GM20431 (cell line): ENCODE results near the gene GDPD5.
"Not testable (repeated sequence)": the region's sequence is repeated elsewhere in the genome, so short reads cannot be mapped to it uniquely, and the experiment has no call there.

Experiments
- in situ Hi-C: fragments of 300-500 bp; cut with MseI, MboI; formaldehyde crosslinking; loops from one replicate; pipeline ENCODE4 v1.15.0; 2020; ENCODE audit warnings: low sequenced_read_pairs; ENCODE audit not compliant: unreplicated experiment

The GDPD5 gene

DNA sequence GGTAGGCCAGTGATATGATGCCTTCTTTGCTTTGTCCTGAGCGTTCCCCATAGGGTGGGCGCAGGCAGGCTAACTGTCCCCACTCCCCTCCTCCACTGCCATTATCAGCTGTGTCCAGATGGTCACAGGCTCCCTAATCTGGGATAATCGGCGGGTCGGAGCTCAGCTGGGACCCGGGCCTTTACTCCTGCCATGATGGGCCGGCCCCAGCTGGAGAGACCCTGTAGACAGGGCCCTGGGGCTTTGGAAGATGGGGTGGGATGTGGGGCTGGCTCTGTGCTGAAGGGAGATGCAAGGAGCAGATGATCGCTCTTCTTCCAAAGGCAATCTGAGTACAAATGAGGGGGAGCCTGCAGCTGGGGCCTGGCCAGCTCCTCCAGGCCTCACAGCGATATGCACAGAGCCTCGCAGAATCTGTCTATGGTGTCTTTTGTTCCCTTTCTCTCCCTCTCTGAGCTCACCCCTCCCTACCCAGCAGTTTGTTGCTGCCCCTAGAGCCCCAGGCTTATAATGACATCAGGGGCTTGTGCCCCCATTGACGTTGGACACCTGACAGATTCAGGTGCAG, 104.6 kb downstream of the GDPD5 start:
- in situ Hi-C loops = no loop called here

DNA sequence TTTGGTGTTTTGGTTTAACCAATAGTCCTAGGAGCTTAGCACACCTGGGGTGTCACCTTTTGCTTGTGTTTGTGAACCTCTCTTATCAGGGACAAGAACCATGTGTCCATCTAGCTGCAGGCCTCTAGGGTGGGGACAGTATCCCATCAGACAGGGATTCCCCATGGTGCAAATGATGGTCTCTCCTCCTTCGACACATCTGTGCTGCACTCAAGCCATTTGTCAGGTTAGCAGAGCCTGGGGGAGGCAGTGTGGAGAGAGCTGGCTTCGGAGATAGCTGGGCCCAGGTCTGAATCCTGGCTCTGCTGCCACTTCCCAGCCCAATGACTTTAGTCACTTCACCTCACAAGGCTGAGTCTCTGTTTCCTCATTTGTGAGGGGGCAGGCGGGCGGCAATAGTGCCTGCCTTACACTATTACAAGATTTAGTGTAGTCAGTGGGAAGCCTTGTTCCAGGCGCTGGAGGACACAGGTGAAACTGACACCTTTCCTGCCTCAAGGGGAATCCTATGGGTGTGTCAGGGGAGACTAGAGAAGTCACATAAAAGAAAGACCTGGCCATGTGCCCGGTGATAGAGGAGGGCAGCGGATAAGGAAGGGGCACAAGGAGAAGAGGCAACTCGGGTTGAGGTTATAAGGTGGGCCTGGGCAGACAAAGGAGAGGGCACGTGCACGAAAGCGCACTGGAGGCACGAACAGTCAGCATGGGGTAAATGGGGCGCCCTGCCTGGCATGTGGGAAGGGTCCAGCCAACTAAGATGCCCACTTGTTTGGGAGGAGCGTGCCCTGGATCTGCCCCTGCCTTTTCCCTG, 105.3 kb downstream of the GDPD5 start:
- in situ Hi-C loops = no loop called here

DNA sequence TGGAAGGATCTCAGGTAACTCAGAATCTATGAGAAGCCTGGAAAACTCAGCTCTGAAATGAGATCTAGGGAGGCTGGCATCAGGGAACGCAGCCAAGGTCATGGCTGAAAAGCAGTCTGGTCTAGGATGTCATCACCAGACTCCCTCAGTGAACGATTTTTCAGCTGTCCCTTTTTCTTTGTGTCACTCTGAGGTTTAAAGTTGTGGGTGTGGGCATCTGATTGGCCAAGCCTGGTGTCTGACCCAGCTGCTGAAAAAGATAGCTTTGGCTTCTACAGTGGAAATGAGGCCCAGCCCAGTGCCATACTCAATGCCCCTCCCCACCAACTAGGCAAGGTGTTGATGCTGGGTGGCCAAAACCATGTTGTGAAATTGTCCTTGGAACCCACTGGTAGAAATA, 111.9 kb downstream of the GDPD5 start:
- in situ Hi-C loops = no loop called here

DNA sequence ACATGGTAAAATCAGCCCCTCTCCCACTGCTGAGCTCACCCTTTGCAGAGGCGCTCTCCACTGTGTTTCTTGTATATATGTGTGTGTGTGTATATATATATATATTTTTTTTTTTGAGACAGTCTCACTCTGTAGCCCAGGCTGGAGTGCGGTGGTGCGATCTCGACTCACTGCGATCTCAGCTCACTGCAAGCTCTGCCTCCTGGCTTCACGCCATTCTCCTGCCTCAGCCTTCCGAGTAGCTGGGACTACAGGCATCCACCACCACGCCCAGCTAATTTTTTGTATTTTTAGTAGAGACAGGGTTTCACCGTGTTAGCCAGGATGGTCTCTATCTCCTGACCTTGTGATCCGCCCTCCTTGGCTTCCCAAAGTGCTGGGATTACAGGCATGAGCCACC, 112.6 kb downstream of the GDPD5 start:
- in situ Hi-C loops = not testable (repeated sequence)

DNA sequence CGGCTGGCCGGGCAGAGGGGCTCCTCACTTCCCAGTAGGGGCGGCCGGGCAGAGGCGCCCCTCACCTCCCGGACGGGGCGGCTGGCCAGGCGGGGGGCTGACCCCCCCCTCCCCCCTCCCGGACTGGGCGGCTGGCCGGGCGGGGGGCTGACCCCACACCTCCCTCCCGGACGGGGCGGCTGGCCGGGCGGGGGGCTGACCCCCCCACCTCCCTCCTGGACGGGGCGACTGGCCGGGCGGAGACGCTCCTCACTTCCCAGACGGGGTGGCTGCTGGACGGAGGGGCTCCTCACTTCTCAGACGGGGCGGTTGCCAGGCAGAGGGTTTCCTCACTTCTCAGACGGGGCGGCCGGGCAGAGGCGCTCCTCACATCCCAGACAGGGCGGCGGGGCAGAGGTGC, 115.8 kb downstream of the GDPD5 start:
- in situ Hi-C loops = not testable (repeated sequence)

DNA sequence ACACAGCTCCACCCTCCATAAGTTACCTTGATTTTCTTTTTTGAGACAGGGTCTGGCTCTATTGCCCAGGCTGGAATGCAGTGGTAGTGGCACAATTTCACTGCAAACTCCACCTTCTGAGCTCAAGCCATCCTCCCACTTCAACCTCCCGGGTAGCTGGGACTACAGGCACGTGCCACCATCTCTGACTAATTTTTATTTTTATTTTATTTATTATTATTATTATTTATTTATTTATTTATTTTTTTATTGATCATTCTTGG, 116.9 kb downstream of the GDPD5 start:
- in situ Hi-C loops = no loop called here

DNA sequence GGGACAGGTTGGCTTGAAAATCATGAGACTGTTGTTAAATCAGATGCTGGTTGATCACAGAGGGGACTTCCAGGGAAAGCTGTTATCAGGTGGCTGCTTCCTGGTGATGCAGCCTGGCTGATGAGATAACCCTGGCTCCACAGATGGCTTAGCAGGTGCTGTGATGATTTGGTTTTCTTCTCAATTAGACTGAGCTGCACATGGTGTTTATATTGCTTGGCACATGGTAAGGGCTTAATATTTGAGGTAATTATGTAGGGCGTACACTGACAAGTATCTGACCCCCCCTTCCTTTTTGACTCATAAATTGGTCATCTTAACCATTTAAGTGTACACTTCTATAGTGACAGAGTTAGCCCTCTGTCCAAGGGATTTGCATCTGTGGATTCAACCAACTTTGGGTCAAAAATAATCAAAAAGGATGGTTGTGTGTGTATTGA, 119.4 kb downstream of the GDPD5 start:
- in situ Hi-C loops = no loop called here

DNA sequence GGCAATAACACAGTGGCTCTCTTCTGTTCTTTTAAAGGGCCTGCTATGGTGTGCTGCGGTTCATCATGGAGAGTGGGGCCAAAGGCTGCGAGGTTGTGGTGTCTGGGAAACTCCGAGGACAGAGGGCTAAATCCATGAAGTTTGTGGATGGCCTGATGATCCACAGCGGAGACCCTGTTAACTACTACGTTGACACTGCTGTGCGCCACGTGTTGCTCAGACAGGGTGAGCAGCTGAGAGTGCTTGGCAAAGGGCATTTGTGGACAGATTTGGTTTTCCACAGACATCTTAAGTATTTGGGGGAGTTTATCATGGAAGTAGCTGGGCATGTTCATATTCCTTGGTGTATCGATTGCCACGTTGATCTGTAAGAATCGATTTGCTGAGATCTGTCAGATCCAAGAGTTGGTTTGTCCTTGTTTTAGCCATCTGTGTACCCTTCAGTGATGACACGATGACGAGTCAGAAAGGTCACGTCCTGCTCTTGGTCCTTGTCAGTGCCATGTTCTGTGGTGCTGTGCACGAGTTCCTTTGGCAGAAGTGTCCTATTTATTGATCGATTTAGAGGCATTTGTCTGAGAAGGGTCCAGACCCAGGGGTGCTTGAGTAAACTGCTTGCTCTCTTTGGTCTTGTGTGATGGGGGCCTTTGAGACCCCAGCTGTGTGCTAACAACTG, 121.6 kb downstream of the GDPD5 start:
- in situ Hi-C loops = no loop called here

DNA sequence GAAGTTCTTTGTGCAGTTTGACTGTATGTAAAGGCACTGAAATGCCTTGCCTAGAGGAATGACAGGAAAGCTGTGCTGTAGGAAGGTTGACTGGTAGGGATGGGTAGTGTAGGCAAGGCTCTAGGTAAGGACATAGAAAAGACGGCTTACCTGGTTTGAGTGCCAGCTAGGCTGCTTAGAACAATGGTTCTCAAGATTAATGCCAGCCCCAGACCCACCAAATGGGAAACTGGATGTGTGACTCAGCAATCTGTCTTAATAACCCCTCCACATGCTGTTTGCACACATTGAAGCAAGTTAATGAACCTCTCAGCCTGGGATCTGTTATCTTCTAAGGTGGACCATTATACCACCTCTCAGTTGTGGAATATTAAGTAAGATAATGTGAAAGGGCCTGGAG, 122.7 kb downstream of the GDPD5 start:
- in situ Hi-C loops = no loop called here

DNA sequence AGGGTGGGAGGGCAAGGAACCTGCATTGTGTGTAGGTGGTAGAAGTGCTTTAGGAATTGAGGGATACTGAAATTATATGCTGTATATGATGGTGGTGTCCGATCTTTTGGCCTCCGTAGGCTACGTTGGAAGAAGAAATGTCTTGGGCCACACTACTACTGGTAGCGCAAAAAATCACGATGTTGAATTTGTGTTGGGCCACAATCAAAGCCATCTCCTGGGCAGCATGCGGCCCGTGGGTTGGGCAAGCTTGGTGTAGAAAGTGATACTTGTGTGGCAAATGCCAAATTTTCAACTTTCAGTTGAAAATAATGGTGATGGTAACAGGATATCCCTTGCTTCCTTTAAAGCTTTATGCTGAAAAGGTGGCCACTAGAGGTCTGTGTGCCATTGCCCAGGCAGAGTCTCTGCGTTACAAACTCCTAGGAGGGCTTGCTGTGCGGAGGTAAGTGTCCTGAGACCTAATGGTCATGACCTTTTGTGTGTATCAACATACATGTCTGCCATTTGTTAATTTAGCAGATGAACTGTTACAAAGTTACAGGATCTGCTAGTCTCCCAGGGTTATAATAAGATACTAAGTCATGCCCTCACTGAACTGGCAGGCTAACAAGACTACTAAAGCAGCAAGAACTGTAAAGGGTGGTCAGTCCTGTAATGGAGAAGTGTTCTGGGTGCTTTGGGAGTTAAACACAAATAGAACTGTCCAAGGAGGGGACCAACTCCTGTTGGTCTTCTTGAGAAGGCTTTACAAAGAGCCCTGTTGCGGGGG, 123.6 kb downstream of the GDPD5 start:
- in situ Hi-C loops = no loop called here

DNA sequence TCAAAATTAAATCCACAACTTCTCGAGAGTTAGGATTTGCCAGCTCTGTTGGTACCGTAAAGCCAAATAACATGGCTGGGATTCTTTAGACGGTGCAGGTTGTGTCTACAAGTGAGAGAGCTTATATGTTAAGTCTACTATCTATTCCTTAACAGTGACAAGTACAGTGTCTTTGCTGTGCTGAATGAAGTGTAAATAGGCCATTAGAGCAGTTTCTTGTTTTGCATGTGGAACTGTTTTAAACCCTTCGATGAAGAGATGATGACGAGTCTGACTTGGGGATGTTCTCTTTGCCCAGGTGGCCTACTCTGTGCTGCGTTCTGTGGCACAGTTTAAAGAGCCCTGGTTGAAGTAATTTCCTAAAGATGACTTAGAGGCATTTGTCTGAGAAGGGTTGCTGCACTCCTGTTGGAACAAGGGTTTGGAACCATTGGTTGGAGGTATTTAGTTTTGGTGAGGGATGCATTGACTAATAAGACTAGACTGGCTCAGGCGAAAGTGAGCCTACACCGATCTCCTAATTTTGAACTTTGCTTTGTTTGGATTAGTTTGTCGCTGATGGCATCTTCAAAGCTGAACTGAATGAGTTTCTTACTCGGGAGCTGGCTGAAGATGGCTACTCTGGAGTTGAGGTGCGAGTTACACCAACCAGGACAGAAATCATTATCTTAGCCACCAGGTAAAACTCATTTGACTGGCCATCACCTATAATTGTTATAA, 125.4 kb downstream of the GDPD5 start:
- in situ Hi-C loops = no loop called here

DNA sequence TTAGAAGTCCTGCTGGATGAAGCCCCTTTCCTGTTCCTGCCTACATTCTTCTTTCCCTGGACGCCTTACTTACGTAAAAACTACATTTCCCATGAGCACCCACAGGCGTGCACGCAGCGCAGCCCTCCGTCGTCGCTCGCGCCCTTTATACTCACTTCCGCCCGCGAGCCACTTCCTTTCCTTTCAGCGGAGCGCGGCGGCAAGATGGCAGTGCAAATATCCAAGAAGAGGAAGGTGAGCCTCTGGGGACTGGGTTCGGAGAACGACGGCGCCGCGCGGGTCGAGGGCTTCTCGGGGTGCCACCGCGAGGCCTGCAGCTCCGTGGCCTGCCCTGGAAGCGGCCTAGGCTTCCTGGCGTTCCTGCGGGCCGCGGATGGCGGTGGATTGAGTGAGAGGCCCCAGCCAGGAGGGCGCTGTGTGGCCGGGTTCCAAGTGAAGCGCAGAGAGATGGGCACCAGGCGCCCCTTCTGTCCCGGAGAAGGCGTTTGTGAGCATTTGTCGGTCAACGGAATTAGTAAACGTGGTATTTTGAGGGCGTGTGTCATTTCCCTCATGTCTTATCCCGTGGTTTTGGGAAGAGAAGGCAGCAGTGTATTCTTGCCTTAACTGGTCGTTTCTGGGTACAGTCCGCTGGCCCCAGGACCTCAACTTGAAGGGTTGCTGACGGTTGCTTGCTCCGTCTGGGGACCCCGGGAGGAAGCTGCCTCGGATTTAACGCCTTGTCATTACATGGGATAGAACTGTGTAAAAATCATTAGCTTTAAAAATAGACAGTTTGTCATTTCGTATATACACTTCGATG, 126.2 kb downstream of the GDPD5 start, which contains the start of gene RPS3:
Gene RPS3, plus strand, starts transcription at position 175 of the 802 bp plus-strand sequence. Its CDS starts 30 bp downstream, at position 205.
- in situ Hi-C loops = no loop called here

DNA sequence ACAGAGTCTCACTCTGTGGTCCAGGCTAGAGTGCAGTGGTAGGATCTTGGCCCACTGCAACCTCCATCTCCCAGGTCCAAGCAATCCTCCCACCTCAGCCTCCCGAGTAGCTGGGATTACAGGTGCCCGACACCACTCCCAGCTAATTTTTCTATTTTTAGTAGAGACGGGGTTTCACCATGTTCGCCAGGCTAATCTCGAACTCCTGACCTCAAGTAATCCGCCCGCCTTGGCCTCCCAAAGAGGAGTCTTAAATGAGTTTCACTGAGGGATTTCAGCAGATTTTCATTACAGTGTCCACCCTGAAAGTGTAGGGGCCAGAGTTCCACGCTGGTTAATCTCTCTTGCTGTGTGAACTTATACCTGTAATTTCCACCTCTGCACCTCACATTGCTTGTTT, 126.8 kb downstream of the GDPD5 start:
- in situ Hi-C loops = no loop called here

DNA sequence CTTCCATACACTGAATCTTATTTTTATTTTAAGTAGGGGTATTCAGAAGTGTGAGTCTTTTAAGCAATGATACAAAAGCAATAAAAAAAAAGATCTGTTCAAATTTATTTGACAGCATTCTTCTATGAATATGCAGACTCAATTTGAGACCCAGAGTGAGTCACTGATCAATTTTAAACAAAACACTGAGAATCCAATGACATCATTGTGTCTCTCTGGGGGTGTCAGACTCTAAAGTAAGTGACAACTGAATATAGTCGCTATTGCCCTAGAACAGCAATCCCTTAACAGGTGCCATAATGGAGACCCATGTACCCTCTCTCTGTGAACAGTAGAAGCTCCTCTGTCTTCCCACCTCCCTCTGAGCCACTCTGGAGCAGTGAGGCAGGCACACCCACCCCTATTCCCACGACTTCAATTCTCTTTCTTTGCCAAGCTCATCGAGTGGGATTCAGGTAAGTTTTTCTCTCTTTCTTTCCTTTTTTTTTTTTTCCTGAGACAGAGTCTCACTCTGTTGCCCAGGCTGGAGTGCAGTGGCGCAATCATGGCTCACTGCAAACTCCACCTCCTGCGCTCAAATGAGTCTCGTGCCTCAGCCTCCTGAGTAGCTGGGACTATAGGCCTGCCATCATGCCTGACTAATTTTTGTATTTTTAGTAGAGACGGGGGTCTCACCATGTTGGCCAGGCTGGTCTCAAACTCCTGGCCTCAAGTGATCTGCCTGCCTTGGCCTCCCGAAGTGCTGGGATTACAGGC, 131.5 kb downstream of the GDPD5 start:
- in situ Hi-C loops = no loop called here

DNA sequence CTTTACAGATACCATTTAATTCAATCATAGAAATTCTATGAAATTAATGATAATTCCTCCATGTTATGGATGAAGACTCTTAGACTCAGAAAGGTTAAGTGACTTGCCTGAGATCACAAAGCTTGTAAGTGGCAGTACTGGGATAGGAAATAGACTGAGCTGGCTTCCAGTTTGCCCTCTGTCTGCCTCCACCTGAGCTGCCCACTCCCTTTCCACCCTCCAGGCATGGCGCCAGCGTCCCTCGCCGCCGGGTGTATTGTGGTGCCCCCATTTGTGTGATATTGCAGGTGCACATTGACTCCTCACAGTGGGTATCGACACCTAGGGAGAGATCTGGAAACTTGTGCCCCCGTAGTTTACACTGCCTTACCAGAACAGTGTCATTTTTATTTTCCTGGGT, 135.8 kb downstream of the GDPD5 start:
- in situ Hi-C loops = loop anchor here (5.0 kb wide), 1 partner anchor 113 kb away; no protein-coding TSS in a partner anchor

DNA sequence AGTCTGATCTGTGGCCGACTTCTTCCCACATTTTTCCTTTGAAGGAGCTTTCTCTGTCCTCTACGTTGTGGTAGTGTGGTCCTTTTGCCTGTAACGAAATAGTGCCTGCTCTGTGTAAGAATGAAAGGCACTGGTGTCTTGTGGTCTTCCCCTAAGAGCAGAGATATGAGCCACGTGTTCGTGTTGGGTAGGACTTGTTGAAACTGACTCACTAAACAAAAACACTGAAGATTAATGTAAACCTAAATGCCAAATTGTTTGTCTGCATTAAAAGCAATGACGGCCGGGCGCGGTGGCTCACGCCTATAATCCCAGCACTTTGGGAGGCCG, 136.5 kb downstream of the GDPD5 start:
- in situ Hi-C loops = loop anchor here (5.0 kb wide), 1 partner anchor 112 kb away; no protein-coding TSS in a partner anchor

DNA sequence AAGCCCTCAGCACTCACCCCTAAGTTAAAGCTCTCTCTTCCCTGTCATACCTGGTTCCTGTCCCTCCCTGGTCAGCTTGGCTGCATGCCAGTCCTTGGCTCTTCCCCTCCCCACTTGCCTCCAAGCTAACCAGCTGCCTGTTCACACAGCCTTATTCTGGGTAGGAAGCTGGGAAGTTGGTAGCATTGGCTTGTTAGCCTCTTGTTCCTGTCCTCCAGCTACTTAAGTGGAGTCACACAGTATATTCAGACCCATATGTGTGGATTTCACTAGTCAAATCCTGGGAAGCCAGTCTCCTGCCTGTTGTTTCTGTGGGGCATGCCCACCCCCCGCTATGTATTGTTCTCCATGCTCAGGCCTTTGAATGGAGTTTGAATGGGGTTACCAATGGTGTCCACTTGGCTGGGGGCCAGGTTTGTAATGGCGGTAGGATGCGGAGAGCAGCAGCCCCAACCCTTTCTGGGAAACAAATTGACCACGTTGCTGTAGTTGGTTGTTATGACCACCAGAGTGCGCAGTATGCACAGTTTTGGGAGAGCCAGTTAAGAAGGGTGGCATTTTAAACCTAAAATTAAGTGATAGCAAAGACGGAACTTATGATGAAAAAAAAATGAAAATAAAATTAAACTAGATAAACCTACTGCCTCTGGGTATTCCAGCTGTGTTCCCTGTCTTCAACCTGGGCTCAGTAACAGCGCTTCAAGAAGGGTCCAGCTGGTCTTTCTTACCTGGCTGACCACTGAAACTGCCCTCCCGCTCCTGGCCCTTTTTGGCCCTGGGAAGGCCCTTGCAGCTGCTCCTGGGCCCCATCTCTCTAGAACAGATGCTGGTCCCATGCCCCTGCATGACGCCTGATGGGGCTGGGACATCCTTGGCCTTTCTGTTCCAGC, 137.1 kb downstream of the GDPD5 start:
- in situ Hi-C loops = loop anchor here (5.0 kb wide), 1 partner anchor 111 kb away; no protein-coding TSS in a partner anchor
